Right renal cortex interstitium (tissue), 3 donors: ENCODE data around the gene LGALS9C. TPM values are rescaled to one million over a fixed set of nuclear protein-coding genes. Genes with fewer than 3 reads are reported as not detected.
"Not testable (repeated sequence)": the region's sequence is repeated elsewhere in the genome, so short reads cannot be mapped to it uniquely, and the experiment has no call there.

Source experiments
- DNase-seq, 3 donors: peaks; one replicate each; pipeline ENCODE4 v3.0.0-alpha.2; 2013; ENCODE audit warnings: low read depth in 3 of 3, low spot score in 2 of 3
- polyA plus RNA-seq, 3 donors: library from polyadenylated mRNA; unstranded; fragments of 120-200 nt; gene quantifications; one replicate each; pipeline ENCODE4 v1.2.1, GENCODE V29; 2013; ENCODE audit not compliant: insufficient read length in 3 of 3

Gene LGALS9C
- polyA plus RNA-seq, 3 donors: 0.17 to 0.21 (median 0.18) TPM

GRCh38 chr17:18527354-18527753 is 50.8 kb downstream of the LGALS9C start:
- DNase-seq: not testable (repeated sequence)

- not testable (repeated sequence) for DNase-seq
These were observed 51.8 kb downstream of the LGALS9C start for GRCh38 chr17:18528435-18528834.

- not testable (repeated sequence) for DNase-seq
These were observed 52.4 kb downstream of the LGALS9C start for GRCh38 chr17:18528899-18529500.

- not testable (repeated sequence) for DNase-seq
These were observed 53.8 kb downstream of the LGALS9C start for GRCh38 chr17:18530405-18530804.

GRCh38 chr17:18542234-18542633 is 65.6 kb downstream of the LGALS9C start:
- not testable (repeated sequence) for DNase-seq

GRCh38 chr17:18542907-18543306 is 66.3 kb downstream of the LGALS9C start:
- DNase-seq: not testable (repeated sequence)

Other genes with a start within 250 kb of the LGALS9C start
- 100 to 1,000 TPM; 129 to 142 (median 141) TPM for gene FLII, start 218.1 kb upstream of the LGALS9C start, polyA plus RNA-seq
- gene MIEF2, start 216.1 kb upstream of the LGALS9C start, polyA plus RNA-seq: 10 to 100 TPM; 13.3 to 15.1 (median 13.8) TPM
- gene TOP3A, start 161.8 kb upstream of the LGALS9C start, polyA plus RNA-seq: 10 to 100 TPM; 33.9 to 41.9 (median 37.0) TPM
- gene SMCR8, start 161.5 kb upstream of the LGALS9C start, polyA plus RNA-seq: 10 to 100 TPM; 15.3 to 16.1 (median 15.8) TPM
- gene SHMT1, start 113.2 kb upstream of the LGALS9C start, polyA plus RNA-seq: 10 to 100 TPM; 50.2 to 57.3 (median 56.5) TPM
- gene EVPLL, start 99.0 kb upstream of the LGALS9C start, polyA plus RNA-seq: under 1 TPM; 0.28 to 0.64 (median 0.37) TPM
- gene TBC1D28, start 167.6 kb downstream of the LGALS9C start, polyA plus RNA-seq: not detected
- gene FOXO3B, start 205.5 kb downstream of the LGALS9C start, polyA plus RNA-seq: 1 to 10 TPM; 4.5 to 5.6 (median 5.4) TPM